ENCODE measurements around the gene AMDHD1. TPM values are rescaled to one million over a fixed set of nuclear protein-coding genes. Genes with fewer than 3 reads are reported as not detected.

The AMDHD1 gene
- total RNA-seq, 1 donor from 2014 or later, result 0.42 TPM

GRCh38 chr12:95955549-95956159 is 12.5 kb downstream of the AMDHD1 start:
- Mint-ChIP-seq H3K27ac (ENCODE audit: unreplicated experiment) (no peak overlapping the region), H3K9me3 (ENCODE audit: low read depth) (peaks cover 9% of the 10 kb centered on the region), H3K27me3 (ENCODE audit: low read depth) (peaks cover 9% of the 10 kb centered on the region), H3K36me3 (ENCODE audit: low read depth) (no peaks in the 10 kb centered on the region), H3K4me1 (ENCODE audit: low read depth) (no peaks in the 10 kb centered on the region), H3K4me3 (ENCODE audit: unreplicated experiment) (no peak overlapping the region)
- no peak for DNase-seq (ENCODE audit: low spot score)
- TF ChIP-seq CTCF (IDR thresholded peaks at IDR 0.05), result no peak

GRCh38 chr12:95956557-95957145 is 13.5 kb downstream of the AMDHD1 start:
- no peak for TF ChIP-seq CTCF (IDR thresholded peaks at IDR 0.05)
- no peak overlapping the region for H3K4me3 Mint-ChIP-seq (ENCODE audit: unreplicated experiment)
- no peak overlapping the region for H3K27ac Mint-ChIP-seq (ENCODE audit: unreplicated experiment)
- H3K27me3 Mint-ChIP-seq (ENCODE audit: low read depth), result peaks cover 9% of the 10 kb centered on the region
- H3K9me3 Mint-ChIP-seq (ENCODE audit: low read depth), result peaks cover 3% of the 10 kb centered on the region
- no peaks in the 10 kb centered on the region for H3K36me3 Mint-ChIP-seq (ENCODE audit: low read depth)
- H3K4me1 Mint-ChIP-seq (ENCODE audit: low read depth), result no peaks in the 10 kb centered on the region
- DNase-seq (ENCODE audit: low spot score), result no peak

GRCh38 chr12:95959107-95959506 is 16.0 kb downstream of the AMDHD1 start:
- Mint-ChIP-seq H3K27ac (ENCODE audit: unreplicated experiment) (no peak overlapping the region), H3K4me1 (ENCODE audit: low read depth) (no peaks in the 10 kb centered on the region), H3K4me3 (ENCODE audit: unreplicated experiment) (no peak overlapping the region), H3K36me3 (ENCODE audit: low read depth) (no peaks in the 10 kb centered on the region), H3K27me3 (ENCODE audit: low read depth) (peaks cover 6% of the 10 kb centered on the region), H3K9me3 (ENCODE audit: low read depth) (no peaks in the 10 kb centered on the region)
- peak; percentile 63 for TF ChIP-seq CTCF (IDR thresholded peaks at IDR 0.05)
- no peak for DNase-seq (ENCODE audit: low spot score)

GRCh38 chr12:95960241-95960640 is 17.1 kb downstream of the AMDHD1 start:
- no peaks in the 10 kb centered on the region for H3K36me3 Mint-ChIP-seq (ENCODE audit: low read depth)
- H3K4me1 Mint-ChIP-seq (ENCODE audit: low read depth), result no peaks in the 10 kb centered on the region
- no peaks in the 10 kb centered on the region for H3K9me3 Mint-ChIP-seq (ENCODE audit: low read depth)
- H3K27ac Mint-ChIP-seq (ENCODE audit: unreplicated experiment), result no peak overlapping the region
- H3K27me3 Mint-ChIP-seq (ENCODE audit: low read depth), result peaks cover 6% of the 10 kb centered on the region
- H3K4me3 Mint-ChIP-seq (ENCODE audit: unreplicated experiment), result no peak overlapping the region
- TF ChIP-seq CTCF (IDR thresholded peaks at IDR 0.05), result no peak
- no peak for DNase-seq (ENCODE audit: low spot score)

GRCh38 chr12:95962222-95962621 is 19.1 kb downstream of the AMDHD1 start:
- peaks cover 6% of the 10 kb centered on the region for H3K27me3 Mint-ChIP-seq (ENCODE audit: low read depth)
- no peaks in the 10 kb centered on the region for H3K9me3 Mint-ChIP-seq (ENCODE audit: low read depth)
- peaks cover 4% of the 10 kb centered on the region for H3K4me1 Mint-ChIP-seq (ENCODE audit: low read depth)
- H3K27ac Mint-ChIP-seq (ENCODE audit: unreplicated experiment), result no peak overlapping the region
- no peaks in the 10 kb centered on the region for H3K36me3 Mint-ChIP-seq (ENCODE audit: low read depth)
- no peak for DNase-seq (ENCODE audit: low spot score)
- no peak for TF ChIP-seq CTCF (IDR thresholded peaks at IDR 0.05)
- no peak overlapping the region for H3K4me3 Mint-ChIP-seq (ENCODE audit: unreplicated experiment)

All from chondrocyte (in vitro differentiated cells).